HFF-Myc (cell line): ENCODE results near the gene PRKAR1A.

Experiments
- DNase-seq: peaks from one replicate; pipeline ENCODE4 v3.0.0-alpha.2; 2011; ENCODE audit warnings: low read depth; ENCODE audit errors: extremely low read depth
- H3K4me3 ChIP-seq: replicated peaks from 2 replicates; pipeline ENCODE4 v1.5.1; 2011; ENCODE audit warnings: low read depth, mild to moderate bottlenecking, control low read depth, low read length
- CTCF ChIP-seq: IDR thresholded peaks from 2 replicates; pipeline ENCODE4 v1.5.1; 2012; ENCODE audit warnings: mild to moderate bottlenecking, low read depth, low read length, control low read depth; ENCODE audit errors: missing control alignments

PRKAR1A gene

GRCh38 chr17:68562736-68563135 is 50.5 kb downstream of the PRKAR1A start:
- no peak for TF ChIP-seq CTCF
- DNase-seq, result no peak
- H3K4me3 ChIP-seq, result no peak overlapping the region

GRCh38 chr17:68564415-68565111 is 52.3 kb downstream of the PRKAR1A start:
- DNase-seq, result no peak
- TF ChIP-seq CTCF, result no peak
- no peak overlapping the region for H3K4me3 ChIP-seq

- no peak overlapping the region for H3K4me3 ChIP-seq
- TF ChIP-seq CTCF, result no peak
- DNase-seq, result no peak
Measured at GRCh38 chr17:68565661-68566441, 53.6 kb downstream of the PRKAR1A start.

- TF ChIP-seq CTCF, result no peak
- no peak overlapping the region for H3K4me3 ChIP-seq
- DNase-seq, result no peak
Measured at GRCh38 chr17:68566442-68566738, 54.2 kb downstream of the PRKAR1A start.

GRCh38 chr17:68567035-68567434 is 54.8 kb downstream of the PRKAR1A start:
- TF ChIP-seq CTCF, result no peak
- no peak for DNase-seq
- H3K4me3 ChIP-seq, result no peak overlapping the region

- no peak for TF ChIP-seq CTCF
- no peak overlapping the region for H3K4me3 ChIP-seq
- DNase-seq, result no peak
Measured at GRCh38 chr17:68567581-68567980, 55.4 kb downstream of the PRKAR1A start.

GRCh38 chr17:68568581-68568980 is 56.4 kb downstream of the PRKAR1A start:
- no peak overlapping the region for H3K4me3 ChIP-seq
- TF ChIP-seq CTCF, result no peak
- no peak for DNase-seq
